H7 (cell line): ENCODE data around the gene CFAP119. TPM values are rescaled to one million over a fixed set of nuclear protein-coding genes. Genes with fewer than 3 reads are reported as not detected.

Source experiments
- DNase-seq: peaks from one replicate; pipeline ENCODE4 v3.0.0; 2012
- H3K27me3 ChIP-seq: 2 replicates; pipeline ENCODE4 v1.6.0; 2011; ENCODE audit warnings: mild to moderate bottlenecking, low read length; ENCODE audit not compliant: control insufficient read depth, insufficient read depth
- H3K36me3 ChIP-seq: replicated peaks from 2 replicates; pipeline ENCODE4 v1.5.1; 2011; ENCODE audit warnings: low read length; ENCODE audit not compliant: control insufficient read depth, insufficient read depth
- H3K4me3 ChIP-seq: 2 replicates; pipeline ENCODE4 v1.5.1; 2011; ENCODE audit warnings: low read depth, mild to moderate bottlenecking, control low read depth, low read length, moderate library complexity; ENCODE audit not compliant: insufficient read depth
- total RNA-seq: library from RNA; depleted of rRNA; stranded (reverse); fragments of >200 nt; shearing (Covaris generic); gene quantifications from 2 replicates; pipeline ENCODE4 v1.2.3, GENCODE V29; 2014

The CFAP119 gene
- total RNA-seq, 1 experiment from 2014 or later = 1.5 TPM

DNA sequence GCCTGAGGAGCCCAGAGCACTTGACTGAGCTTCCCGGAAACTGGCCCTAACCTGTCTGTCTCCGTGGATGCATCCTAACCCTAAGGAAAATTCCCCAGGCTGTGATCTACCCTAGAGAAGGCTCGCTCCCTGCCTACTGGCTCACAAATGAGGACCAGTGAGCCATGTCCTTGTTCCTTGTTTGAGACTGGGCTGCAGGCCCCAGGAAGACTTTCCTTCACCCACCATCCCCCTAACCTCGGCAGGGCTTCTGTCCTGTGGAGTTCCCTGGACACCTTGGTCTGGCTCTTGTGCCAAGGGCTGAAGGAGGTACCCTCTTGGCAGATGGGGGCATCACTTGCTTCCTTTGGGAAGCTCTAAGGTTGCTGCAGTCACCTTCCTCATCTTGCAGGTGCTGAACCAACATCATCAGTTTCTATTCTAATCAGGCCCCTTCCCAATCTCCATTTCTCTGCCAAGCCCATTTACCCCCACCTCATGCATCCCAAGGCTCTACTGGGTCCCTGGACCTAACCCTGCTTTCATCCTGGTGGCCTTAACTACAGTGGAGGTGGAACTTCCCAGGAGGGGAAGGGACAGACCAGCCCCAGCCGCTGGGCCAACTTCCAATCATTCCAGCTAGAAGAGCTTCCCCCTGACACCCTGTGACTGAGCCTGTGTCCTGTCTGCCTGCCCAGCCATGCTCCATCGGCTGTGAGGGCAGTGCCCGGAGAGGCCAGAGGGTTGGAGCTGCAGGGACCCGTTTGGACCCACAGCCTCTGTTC lies 12.7 kb upstream of the CFAP119 start:
- no peak for DNase-seq
- peak overlapping the region; percentile 67 for H3K4me3 ChIP-seq
- H3K27me3 ChIP-seq = no peaks in the 10 kb centered on the region
- H3K36me3 ChIP-seq = peaks cover 24% of the 10 kb centered on the region

DNA sequence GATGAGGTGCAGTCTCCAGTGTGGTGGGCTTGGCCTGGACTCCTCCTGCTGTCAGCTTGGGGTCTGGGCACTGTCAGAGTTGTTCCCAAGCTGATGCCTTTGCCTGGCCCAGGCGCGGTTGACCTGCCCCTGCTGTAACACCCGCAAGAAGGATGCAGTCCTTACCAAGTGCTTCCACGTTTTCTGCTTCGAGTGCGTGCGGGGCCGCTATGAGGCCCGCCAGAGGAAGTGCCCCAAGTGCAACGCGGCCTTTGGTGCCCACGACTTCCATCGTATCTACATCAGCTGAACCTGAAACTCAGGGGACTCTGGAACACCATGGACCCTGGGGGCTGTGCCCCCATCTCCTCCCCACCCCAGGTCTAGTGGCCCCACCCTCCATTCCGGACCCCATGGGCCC lies 12.0 kb upstream of the CFAP119 start:
- Histone ChIP-seq H3K36me3 (peaks cover 32% of the 10 kb centered on the region), H3K27me3 (no peaks in the 10 kb centered on the region), H3K4me3 (no peak overlapping the region)
- no peak for DNase-seq

GRCh38 chr16:30771726-30772125 lies 9.9 kb upstream of the CFAP119 start:
- Histone ChIP-seq H3K36me3 (peaks cover 49% of the 10 kb centered on the region), H3K27me3 (no peaks in the 10 kb centered on the region), H3K4me3 (no peak overlapping the region)
- DNase-seq = no peak

GRCh38 chr16:30769379-30770089 lies 7.7 kb upstream of the CFAP119 start:
- Histone ChIP-seq H3K27me3 (no peaks in the 10 kb centered on the region), H3K36me3 (peaks cover 67% of the 10 kb centered on the region), H3K4me3 (no peak overlapping the region)
- DNase-seq = no peak

DNA sequence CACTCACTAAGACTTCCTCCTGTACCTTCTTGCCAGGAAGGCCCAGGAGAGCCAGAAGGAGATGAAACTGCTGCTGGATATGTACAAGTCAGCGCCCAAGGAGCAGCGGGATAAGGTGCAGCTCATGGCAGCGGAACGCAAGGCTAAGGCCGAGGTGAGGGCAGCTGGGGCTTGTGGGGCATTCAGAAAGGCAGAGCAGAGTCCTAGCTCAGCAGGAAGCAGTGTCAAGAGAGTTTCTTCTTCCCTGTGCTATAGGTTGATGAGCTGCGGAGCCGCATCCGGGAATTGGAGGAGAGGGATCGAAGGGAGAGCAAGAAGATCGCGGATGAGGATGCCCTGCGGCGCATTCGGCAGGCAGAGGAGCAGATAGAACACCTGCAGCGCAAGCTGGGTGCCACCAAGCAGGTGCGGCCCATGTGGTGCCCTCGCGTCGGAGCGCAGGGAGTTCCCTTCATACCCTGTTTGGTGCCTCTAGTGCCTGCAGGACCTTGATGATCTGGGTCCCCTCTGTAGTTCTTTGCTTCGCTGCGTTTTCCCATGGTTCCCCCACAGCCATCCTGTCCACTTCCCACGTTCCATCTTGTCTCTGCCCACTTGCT lies 6.8 kb upstream of the CFAP119 start:
- Histone ChIP-seq H3K27me3 (no peaks in the 10 kb centered on the region), H3K4me3 (no peak overlapping the region), H3K36me3 (peaks cover 74% of the 10 kb centered on the region)
- no peak for DNase-seq

DNA sequence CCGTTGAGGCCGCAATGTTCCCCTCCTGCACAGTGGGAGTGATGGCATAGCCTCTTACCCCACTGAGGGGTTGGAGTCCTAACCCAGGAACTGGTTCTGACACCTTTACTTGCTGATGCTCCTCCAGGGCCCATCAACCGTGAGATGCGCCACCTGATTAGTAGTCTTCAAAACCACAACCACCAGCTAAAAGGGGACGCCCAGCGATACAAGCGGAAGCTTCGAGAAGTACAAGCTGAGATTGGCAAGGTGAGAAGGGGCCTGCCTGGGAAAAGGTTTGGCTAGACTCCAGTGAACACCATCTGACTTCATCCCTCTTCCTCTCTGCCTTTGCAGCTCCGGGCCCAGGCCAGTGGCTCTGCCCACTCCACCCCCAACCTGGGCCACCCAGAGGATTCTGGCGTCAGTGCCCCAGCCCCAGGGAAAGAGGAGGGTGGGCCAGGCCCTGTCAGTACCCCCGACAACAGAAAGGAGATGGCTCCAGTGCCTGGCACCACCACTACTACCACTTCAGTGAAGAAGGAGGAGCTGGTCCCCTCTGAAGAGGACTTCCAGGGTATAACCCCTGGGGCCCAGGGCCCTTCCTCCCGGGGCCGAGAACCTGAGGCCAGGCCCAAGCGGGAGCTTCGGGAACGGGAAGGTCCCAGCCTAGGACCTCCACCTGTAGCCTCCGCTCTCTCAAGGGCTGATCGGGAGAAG lies 6.1 kb upstream of the CFAP119 start:
- DNase-seq = no peak
- Histone ChIP-seq H3K4me3 (no peak overlapping the region), H3K36me3 (peaks cover 75% of the 10 kb centered on the region), H3K27me3 (no peaks in the 10 kb centered on the region)

- Histone ChIP-seq H3K27me3 (no peaks in the 10 kb centered on the region), H3K4me3 (no peak overlapping the region), H3K36me3 (peaks cover 66% of the 10 kb centered on the region)
- DNase-seq = no peak
Measured at GRCh38 chr16:30766933-30767284, 5.0 kb upstream of the CFAP119 start.

DNA sequence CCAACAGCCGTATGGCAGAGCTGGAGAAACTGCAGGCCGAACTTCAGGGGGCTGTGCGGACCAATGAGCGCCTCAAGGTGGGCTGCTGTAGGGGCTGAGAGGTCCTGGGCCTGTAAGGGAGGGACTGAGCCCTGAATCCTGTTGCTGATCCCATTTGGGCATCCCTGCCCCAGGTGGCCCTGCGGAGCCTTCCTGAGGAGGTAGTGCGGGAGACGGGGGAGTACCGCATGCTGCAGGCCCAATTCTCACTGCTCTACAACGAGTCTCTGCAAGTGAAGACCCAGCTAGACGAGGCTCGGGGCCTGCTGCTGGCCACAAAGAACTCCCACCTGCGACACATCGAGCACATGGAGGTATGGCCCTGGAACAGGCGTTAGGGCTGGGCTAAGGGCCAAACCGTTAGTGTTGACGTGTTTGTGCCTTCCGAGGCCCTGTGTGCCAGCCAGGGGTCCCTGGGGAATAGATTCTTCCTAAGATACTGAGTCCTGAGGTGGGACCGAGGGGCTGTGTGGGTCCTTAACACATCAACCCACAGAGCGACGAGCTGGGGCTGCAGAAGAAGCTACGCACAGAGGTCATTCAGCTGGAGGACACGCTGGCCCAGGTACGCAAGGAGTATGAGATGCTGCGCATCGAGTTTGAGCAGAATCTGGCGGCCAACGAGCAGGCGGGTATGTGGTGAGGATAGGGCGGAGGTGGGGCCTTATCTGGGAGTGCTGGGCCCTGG lies 4.5 kb upstream of the CFAP119 start:
- DNase-seq = no peak
- H3K27me3 ChIP-seq = no peaks in the 10 kb centered on the region
- peaks cover 62% of the 10 kb centered on the region for H3K36me3 ChIP-seq
- no peak overlapping the region for H3K4me3 ChIP-seq

DNA sequence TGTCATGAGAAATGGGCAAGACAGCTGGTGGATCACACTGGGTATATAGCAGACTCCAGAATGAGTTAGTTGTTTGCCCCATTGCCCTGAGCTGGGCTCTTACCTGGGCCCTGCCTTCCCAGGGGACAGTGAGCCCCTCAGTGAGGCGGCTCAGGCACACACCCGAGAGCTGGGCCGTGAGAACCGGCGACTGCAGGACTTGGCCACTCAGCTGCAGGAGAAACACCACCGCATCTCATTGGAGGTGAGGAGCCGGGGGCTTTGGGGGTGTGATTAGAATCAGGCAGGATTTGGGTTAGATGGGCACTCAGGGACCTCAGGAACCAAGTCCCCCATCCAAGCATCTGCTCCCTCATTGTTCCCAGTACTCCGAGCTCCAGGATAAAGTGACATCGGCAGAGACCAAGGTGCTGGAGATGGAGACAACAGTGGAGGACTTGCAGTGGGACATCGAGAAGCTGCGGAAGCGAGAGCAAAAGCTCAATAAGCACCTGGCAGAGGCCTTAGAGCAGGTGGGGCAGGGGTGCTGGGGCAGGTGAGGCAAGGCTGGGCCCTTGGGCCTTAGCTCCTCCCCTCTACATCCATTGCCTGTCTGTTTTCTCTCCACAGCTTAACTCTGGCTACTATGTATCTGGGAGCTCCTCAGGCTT lies 3.1 kb upstream of the CFAP119 start:
- Histone ChIP-seq H3K4me3 (no peak overlapping the region), H3K27me3 (no peaks in the 10 kb centered on the region), H3K36me3 (peaks cover 57% of the 10 kb centered on the region)
- DNase-seq = no peak

DNA sequence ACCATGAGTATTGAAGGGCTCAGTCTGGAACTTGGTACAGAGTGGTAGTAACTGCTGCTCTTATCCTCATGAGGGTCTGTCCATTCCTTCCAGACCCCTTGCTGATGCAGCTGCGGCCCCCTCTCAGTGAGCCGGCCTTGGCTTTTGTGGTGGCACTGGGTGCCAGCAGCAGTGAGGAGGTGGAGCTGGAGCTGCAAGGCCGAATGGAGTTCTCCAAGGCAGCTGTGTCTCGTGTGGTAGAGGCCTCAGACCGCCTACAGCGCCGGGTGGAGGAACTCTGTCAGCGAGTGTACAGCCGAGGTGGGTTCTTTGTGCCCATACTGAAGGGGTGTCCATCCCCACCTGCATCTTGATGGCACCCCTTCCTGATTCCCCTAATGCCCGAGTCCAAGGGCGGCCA lies 2.2 kb upstream of the CFAP119 start:
- H3K36me3 ChIP-seq = peaks cover 50% of the 10 kb centered on the region
- no peak overlapping the region for H3K4me3 ChIP-seq
- H3K27me3 ChIP-seq = no peaks in the 10 kb centered on the region
- DNase-seq = no peak

- Histone ChIP-seq H3K4me3 (peak overlapping the region; percentile 93), H3K36me3 (peaks cover 42% of the 10 kb centered on the region), H3K27me3 (no peaks in the 10 kb centered on the region)
- no peak for DNase-seq
Measured at GRCh38 chr16:30762991-30763725, 1.3 kb upstream of the CFAP119 start.

GRCh38 chr16:30761427-30761927 lies 385 bp downstream of the CFAP119 start:
- peaks cover 28% of the 10 kb centered on the region for H3K36me3 ChIP-seq
- peak overlapping the region; percentile 76 for H3K4me3 ChIP-seq
- DNase-seq = peak; percentile 87
- H3K27me3 ChIP-seq = no peaks in the 10 kb centered on the region
